IMR-90 (cell line): ENCODE results near the gene SNAPC4. TPM values are rescaled to one million over a fixed set of nuclear protein-coding genes. Genes with fewer than 3 reads are reported as not detected.

Experiments used
- ATAC-seq: fragments of 200-7000 bp; cut with Tn5 transposase; 2 replicates; pipeline ENCODE4 v1.9.1; 2020; ENCODE audit warnings: low read depth, mild to moderate bottlenecking, moderate library complexity
- BruUV-seq: library from RNA; stranded (reverse); fragments of 400-500 nt; replicated peaks from 2 replicates; lab custom pipeline; 2021; lab: Mats Ljungman, UMichigan
- CTCF ChIA-PET: fragments of 300-600 bp; formaldehyde crosslinking; extraction: SDS; loops from one replicate; lab custom pipeline; 2021; ENCODE audit warnings: antibody characterized with exemption; lab: Yijun Ruan, JAX
- POLR2A ChIA-PET: fragments of 300-600 bp; sonication (Branson Sonifier 250); formaldehyde crosslinking; loops from one replicate; lab custom pipeline; 2022; ENCODE audit warnings: antibody characterized with exemption; ENCODE audit not compliant: unreplicated experiment; lab: Charles Lee
- DNase-seq: peaks from one replicate; pipeline ENCODE4 v3.0.0; 2013
- H2AFZ ChIP-seq: replicated peaks from 2 replicates; pipeline ENCODE3; 2013; ENCODE audit warnings: low read length, mild to moderate bottlenecking; ENCODE audit not compliant: poor library complexity
- H2AK5ac ChIP-seq: 2 replicates; pipeline ENCODE4 v1.6.1; 2013; ENCODE audit warnings: low read depth, low read length, inconsistent platforms
- H2AK9ac ChIP-seq: replicated peaks from 2 replicates; pipeline ENCODE3; 2013; ENCODE audit warnings: mild to moderate bottlenecking, low read depth, low read length, moderate library complexity; ENCODE audit not compliant: poor library complexity
- H2BK120ac ChIP-seq: 2 replicates; pipeline ENCODE4 v1.6.1; 2013; ENCODE audit warnings: low read depth, low read length, inconsistent platforms
- H2BK15ac ChIP-seq: 3 replicates; pipeline ENCODE4 v1.6.1; 2013; ENCODE audit warnings: low read depth, low read length, inconsistent platforms
- H2BK20ac ChIP-seq: 2 replicates; pipeline ENCODE4 v1.6.1; 2013; ENCODE audit warnings: low read depth, mild to moderate bottlenecking, inconsistent platforms, low read length, moderate library complexity
- H2BK5ac ChIP-seq: 2 replicates; pipeline ENCODE4 v1.6.1; 2013; ENCODE audit warnings: mild to moderate bottlenecking, low read depth, low read length, inconsistent platforms; ENCODE audit not compliant: poor library complexity, severe bottlenecking
- H3K14ac ChIP-seq: replicated peaks from 2 replicates; pipeline ENCODE4 v1.6.1; 2013; ENCODE audit warnings: low read depth, low read length, inconsistent platforms
- H3K18ac ChIP-seq: 2 replicates; pipeline ENCODE4 v1.6.1; 2013; ENCODE audit warnings: low read depth, low read length, control low read depth
- H3K23ac ChIP-seq: 2 replicates; pipeline ENCODE4 v1.6.1; 2013; ENCODE audit warnings: low read depth, low read length, inconsistent platforms
- H3K27ac ChIP-seq: 2 replicates; pipeline ENCODE4 v1.5.1; 2013; ENCODE audit warnings: mild to moderate bottlenecking, control low read depth, low read length; ENCODE audit not compliant: insufficient read depth
- H3K27me3 ChIP-seq: 2 replicates; pipeline ENCODE4 v1.6.1; 2013; ENCODE audit warnings: low read length; ENCODE audit not compliant: control insufficient read depth, insufficient read depth
- H3K36me3 ChIP-seq: 2 replicates; pipeline ENCODE4 v1.6.1; 2013; ENCODE audit warnings: low read length, mixed read lengths; ENCODE audit not compliant: control insufficient read depth, insufficient read depth
- H3K4ac ChIP-seq: 2 replicates; pipeline ENCODE4 v1.6.1; 2013; ENCODE audit warnings: low read depth, low read length, inconsistent platforms
- H3K4me1 ChIP-seq: 2 replicates; pipeline ENCODE4 v1.6.1; 2013; ENCODE audit warnings: low read length, mixed read lengths; ENCODE audit not compliant: control insufficient read depth, insufficient read depth
- H3K4me2 ChIP-seq: 2 replicates; pipeline ENCODE4 v1.6.1; 2013; ENCODE audit warnings: low read depth, mild to moderate bottlenecking, control low read depth, low read length, moderate library complexity
- H3K4me3 ChIP-seq: 2 replicates; pipeline ENCODE4 v1.5.1; 2013; ENCODE audit warnings: low read depth, mild to moderate bottlenecking, control low read depth, low read length, moderate library complexity; ENCODE audit not compliant: insufficient read depth
- H3K56ac ChIP-seq: 2 replicates; pipeline ENCODE4 v1.6.1; 2013; ENCODE audit warnings: low read length, inconsistent platforms; ENCODE audit not compliant: insufficient read depth; ENCODE audit errors: extremely low read depth
- H3K79me1 ChIP-seq, 2 experiments: 2 replicates each; pipeline ENCODE4 v1.6.1; 2013; ENCODE audit warnings: low read length in 2 of 2, inconsistent platforms in 1 of 2, low read depth in 1 of 2
- H3K9ac ChIP-seq: 2 replicates; pipeline ENCODE4 v1.6.1; 2013; ENCODE audit warnings: low read depth, low read length, control low read depth
- H3K9me1 ChIP-seq: 2 replicates; pipeline ENCODE4 v1.6.1; 2013; ENCODE audit warnings: low read length, inconsistent platforms; ENCODE audit not compliant: insufficient read depth
- H3K9me3 ChIP-seq: 2 replicates; pipeline ENCODE4 v1.6.1; 2013; ENCODE audit warnings: low read length; ENCODE audit not compliant: control insufficient read depth, insufficient read depth
- H4K20me1 ChIP-seq: 2 replicates; pipeline ENCODE4 v1.6.1; 2013; ENCODE audit warnings: low read length, inconsistent platforms; ENCODE audit not compliant: insufficient read depth
- H4K5ac ChIP-seq: 2 replicates; pipeline ENCODE4 v1.6.1; 2013; ENCODE audit warnings: mild to moderate bottlenecking, low read depth, low read length, control low read depth
- H4K8ac ChIP-seq, 2 experiments: 2 replicates each; pipeline ENCODE4 v1.6.1; 2013; ENCODE audit warnings: low read depth in 2 of 2, low read length in 2 of 2, control low read depth in 1 of 2, inconsistent platforms in 1 of 2
- H4K91ac ChIP-seq: 2 replicates; pipeline ENCODE4 v1.6.1; 2013; ENCODE audit warnings: low read depth, low read length, inconsistent platforms; ENCODE audit not compliant: insufficient read depth
- BHLHE40 ChIP-seq: fragments of 150-350 bp; IDR thresholded peaks from 2 replicates; pipeline ENCODE4 v1.6.1; 2016; ENCODE audit warnings: mild to moderate bottlenecking, low read depth, low read length
- CEBPB ChIP-seq: IDR thresholded peaks from 2 replicates; pipeline ENCODE4 v1.6.1; 2012; ENCODE audit warnings: low read depth, low read length, improper control_type of control experiment
- CHD1 ChIP-seq: IDR thresholded peaks from 2 replicates; pipeline ENCODE4 v1.6.1; 2012; ENCODE audit warnings: low read depth, low read length, improper control_type of control experiment
- FOS ChIP-seq: fragments of 150-350 bp; IDR thresholded peaks from 2 replicates; pipeline ENCODE4 v1.6.1; 2016; ENCODE audit warnings: low read depth, low read length
- MAFK ChIP-seq: IDR thresholded peaks from 2 replicates; pipeline ENCODE4 v1.6.1; 2012; ENCODE audit warnings: low read depth, low read length, improper control_type of control experiment
- MAZ ChIP-seq: IDR thresholded peaks from 2 replicates; pipeline ENCODE4 v1.6.1; 2012; ENCODE audit warnings: low read depth, mild to moderate bottlenecking, low read length, improper control_type of control experiment, moderate library complexity, borderline replicate concordance
- MXI1 ChIP-seq: IDR thresholded peaks from 2 replicates; pipeline ENCODE4 v1.6.1; 2012; ENCODE audit warnings: low read depth, mild to moderate bottlenecking, low read length, moderate library complexity, borderline replicate concordance
- NFE2L2 ChIP-seq: fragments of 150-350 bp; IDR thresholded peaks from 2 replicates; pipeline ENCODE4 v1.6.1; 2016; ENCODE audit warnings: low read depth, mild to moderate bottlenecking, low read length
- POLR2A ChIP-seq: IDR thresholded peaks from 2 replicates; pipeline ENCODE4 v1.6.1; 2012; ENCODE audit warnings: mild to moderate bottlenecking, low read depth, low read length
- RAD21 ChIP-seq: IDR thresholded peaks from 2 replicates; pipeline ENCODE4 v1.6.1; 2012; ENCODE audit warnings: low read length, improper control_type of control experiment
- RCOR1 ChIP-seq: IDR thresholded peaks from 2 replicates; pipeline ENCODE4 v1.6.1; 2012; ENCODE audit warnings: mild to moderate bottlenecking, low read length, improper control_type of control experiment; ENCODE audit not compliant: insufficient replicate concordance
- RFX5 ChIP-seq: IDR thresholded peaks from 2 replicates; pipeline ENCODE4 v1.8.0; 2012; ENCODE audit warnings: low read depth, mild to moderate bottlenecking, low read length, moderate library complexity
- SMC3 ChIP-seq: fragments of 150-350 bp; IDR thresholded peaks from 2 replicates; pipeline ENCODE4 v1.6.1; 2016; ENCODE audit warnings: low read depth, mild to moderate bottlenecking, antibody characterized with exemption, low read length, moderate library complexity
- WGBS, 2 experiments: methylation state at CpG; one replicate each; pipeline versions ENCODE4 v1.1.5 to v1.1.7; 2013; ENCODE audit warnings: missing lambda C conversion rate in 2 of 2; ENCODE audit not compliant: insufficient read length in 1 of 2; ENCODE audit errors: extremely low coverage in 2 of 2; 5-methylcytosine and 5-hydroxymethylcytosine counted together
- dilution Hi-C: fragments of 300-500 bp; cut with HindIII; formaldehyde crosslinking; loops from one replicate; pipeline ENCODE4 v1.14.3; 2018; ENCODE audit warnings: low sequenced_read_pairs; ENCODE audit not compliant: unreplicated experiment
- in situ Hi-C: fragments of 300-500 bp; cut with MboI; formaldehyde crosslinking; loops from 3 replicates; pipeline ENCODE4 v1.14.3; 2019; ENCODE audit warnings: low sequenced_read_pairs, inconsistent platforms, mixed read lengths
- intact Hi-C: fragments of 100-400 bp; cut with micrococcal nuclease; formaldehyde crosslinking; loops from 2 replicates; pipeline ENCODE4 v1.10.0; 2022
- polyA plus RNA-seq, 3 experiments: library from polyadenylated mRNA; depleted of rRNA; stranded (reverse); fragments of >200 nt; gene quantifications; 2 replicates each; pipeline ENCODE4 v1.2.3, GENCODE V29; 2012; ENCODE audit warnings: low replicate concordance in 1 of 3
- total RNA-seq: library from RNA; depleted of rRNA; stranded (reverse); fragments of >200 nt; gene quantifications from 2 replicates; pipeline ENCODE4 v1.2.3, GENCODE V29; 2012
- TF ChIP-seq, protein P1 (sequence below): conservative IDR thresholded peaks from 2 replicates; pipeline ENCODE4 v1.5.1; 2012; ENCODE audit warnings: mild to moderate bottlenecking, low read depth, low read length, improper control_type of control experiment
- TF ChIP-seq, protein P2 (sequence below): fragments of 150-350 bp; IDR thresholded peaks from 2 replicates; pipeline ENCODE4 v1.6.1; 2017; ENCODE audit warnings: mild to moderate bottlenecking, antibody characterized with exemption, low read length, low read depth
- TF ChIP-seq, protein P3 (sequence below): fragments of 150-350 bp; IDR thresholded peaks from 2 replicates; pipeline ENCODE4 v1.6.1; 2016; ENCODE audit warnings: low read depth, mild to moderate bottlenecking, low read length, moderate library complexity, borderline replicate concordance

SNAPC4 gene
- total and polyA plus RNA-seq, 2 of the 4 experiments (the other 2 are of a cell fraction) = 2.5 to 6.5 TPM

DNA sequence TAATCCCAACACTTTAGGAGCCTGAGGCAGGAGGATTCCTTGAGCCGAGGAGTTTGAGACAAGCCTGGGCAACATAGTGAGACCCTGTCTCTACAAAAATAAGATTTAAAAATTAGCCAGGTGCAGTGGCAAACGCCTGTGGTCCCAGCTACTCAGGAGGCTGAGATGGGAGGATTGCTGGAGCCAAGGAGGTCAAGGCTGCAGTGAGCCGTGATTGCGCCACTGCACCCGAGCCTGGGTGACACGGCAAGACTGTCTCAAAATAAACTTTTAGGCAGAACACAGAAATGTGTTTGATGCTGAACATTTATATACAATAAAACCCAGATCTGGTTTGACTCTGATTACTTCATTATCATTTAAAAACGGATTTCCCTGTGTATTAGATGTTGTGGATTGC is 5.5 kb upstream of the SNAPC4 start:
- Histone ChIP-seq H4K20me1 (peaks cover 9% of the 10 kb centered on the region), H3K9ac (no peak overlapping the region), H3K23ac (no peak overlapping the region), H4K8ac (no peak overlapping the region), H2AK5ac (no peak overlapping the region), H3K14ac (no peak overlapping the region), H3K4me2 (no peak overlapping the region), H3K4me1 (peaks cover 4% of the 10 kb centered on the region), H2BK5ac (no peak overlapping the region), H2BK120ac (no peak overlapping the region), H3K27me3 (no peaks in the 10 kb centered on the region), H3K36me3 (peaks cover 40% of the 10 kb centered on the region), H2BK20ac (no peak overlapping the region), H3K18ac (no peak overlapping the region), H3K9me1 (0 out of 2 replicates have a peak, but pooled peaks cover 5% of the 10 kb centered on the region), H2AFZ (no peak overlapping the region), H3K27ac (no peak overlapping the region), H2BK15ac (no peak overlapping the region), H3K56ac (no peak overlapping the region), H3K4ac (no peak overlapping the region), H2AK9ac (no peak overlapping the region), H3K4me3 (no peak overlapping the region), H3K79me1 (peaks cover 9 to 31% of the 10 kb centered on the region in 2 experiments), H3K9me3 (no peaks in the 10 kb centered on the region), H4K5ac (no peak overlapping the region), H4K91ac (no peak overlapping the region)
- CTCF ChIA-PET = no interaction called here
- DNase-seq = no peak
- no peak for ATAC-seq
- no CpG with 5 or more reads among the region's 7 CpGs for WGBS, 2 experiments
- POLR2A ChIA-PET = no interaction called here
- intact Hi-C loops (no loop called here), in situ Hi-C loops (no loop called here), dilution Hi-C loops (no loop called here)
- no peak for TF ChIP-seq MAFK
- no peak for TF ChIP-seq RFX5
- TF ChIP-seq MXI1 = no peak
- no peak for TF ChIP-seq POLR2A
- TF ChIP-seq SMC3 = no peak
- no peak for TF ChIP-seq MAZ
- TF ChIP-seq, protein P1, sequence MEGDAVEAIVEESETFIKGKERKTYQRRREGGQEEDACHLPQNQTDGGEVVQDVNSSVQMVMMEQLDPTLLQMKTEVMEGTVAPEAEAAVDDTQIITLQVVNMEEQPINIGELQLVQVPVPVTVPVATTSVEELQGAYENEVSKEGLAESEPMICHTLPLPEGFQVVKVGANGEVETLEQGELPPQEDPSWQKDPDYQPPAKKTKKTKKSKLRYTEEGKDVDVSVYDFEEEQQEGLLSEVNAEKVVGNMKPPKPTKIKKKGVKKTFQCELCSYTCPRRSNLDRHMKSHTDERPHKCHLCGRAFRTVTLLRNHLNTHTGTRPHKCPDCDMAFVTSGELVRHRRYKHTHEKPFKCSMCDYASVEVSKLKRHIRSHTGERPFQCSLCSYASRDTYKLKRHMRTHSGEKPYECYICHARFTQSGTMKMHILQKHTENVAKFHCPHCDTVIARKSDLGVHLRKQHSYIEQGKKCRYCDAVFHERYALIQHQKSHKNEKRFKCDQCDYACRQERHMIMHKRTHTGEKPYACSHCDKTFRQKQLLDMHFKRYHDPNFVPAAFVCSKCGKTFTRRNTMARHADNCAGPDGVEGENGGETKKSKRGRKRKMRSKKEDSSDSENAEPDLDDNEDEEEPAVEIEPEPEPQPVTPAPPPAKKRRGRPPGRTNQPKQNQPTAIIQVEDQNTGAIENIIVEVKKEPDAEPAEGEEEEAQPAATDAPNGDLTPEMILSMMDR = no peak
- TF ChIP-seq CHD1 = no peak
- no peak for TF ChIP-seq BHLHE40
- TF ChIP-seq RCOR1 = no peak
- TF ChIP-seq, protein P2, sequence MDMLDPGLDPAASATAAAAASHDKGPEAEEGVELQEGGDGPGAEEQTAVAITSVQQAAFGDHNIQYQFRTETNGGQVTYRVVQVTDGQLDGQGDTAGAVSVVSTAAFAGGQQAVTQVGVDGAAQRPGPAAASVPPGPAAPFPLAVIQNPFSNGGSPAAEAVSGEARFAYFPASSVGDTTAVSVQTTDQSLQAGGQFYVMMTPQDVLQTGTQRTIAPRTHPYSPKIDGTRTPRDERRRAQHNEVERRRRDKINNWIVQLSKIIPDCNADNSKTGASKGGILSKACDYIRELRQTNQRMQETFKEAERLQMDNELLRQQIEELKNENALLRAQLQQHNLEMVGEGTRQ = no peak
- TF ChIP-seq RAD21 = no peak
- no peak for TF ChIP-seq NFE2L2
- TF ChIP-seq, protein P3, sequence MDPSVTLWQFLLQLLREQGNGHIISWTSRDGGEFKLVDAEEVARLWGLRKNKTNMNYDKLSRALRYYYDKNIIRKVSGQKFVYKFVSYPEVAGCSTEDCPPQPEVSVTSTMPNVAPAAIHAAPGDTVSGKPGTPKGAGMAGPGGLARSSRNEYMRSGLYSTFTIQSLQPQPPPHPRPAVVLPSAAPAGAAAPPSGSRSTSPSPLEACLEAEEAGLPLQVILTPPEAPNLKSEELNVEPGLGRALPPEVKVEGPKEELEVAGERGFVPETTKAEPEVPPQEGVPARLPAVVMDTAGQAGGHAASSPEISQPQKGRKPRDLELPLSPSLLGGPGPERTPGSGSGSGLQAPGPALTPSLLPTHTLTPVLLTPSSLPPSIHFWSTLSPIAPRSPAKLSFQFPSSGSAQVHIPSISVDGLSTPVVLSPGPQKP = no peak
- no peak for TF ChIP-seq FOS
- TF ChIP-seq CEBPB = no peak
- no TSS peak for BruUV-seq
